ENCODE results near the gene ZNF709.

ZNF709 gene

DNA sequence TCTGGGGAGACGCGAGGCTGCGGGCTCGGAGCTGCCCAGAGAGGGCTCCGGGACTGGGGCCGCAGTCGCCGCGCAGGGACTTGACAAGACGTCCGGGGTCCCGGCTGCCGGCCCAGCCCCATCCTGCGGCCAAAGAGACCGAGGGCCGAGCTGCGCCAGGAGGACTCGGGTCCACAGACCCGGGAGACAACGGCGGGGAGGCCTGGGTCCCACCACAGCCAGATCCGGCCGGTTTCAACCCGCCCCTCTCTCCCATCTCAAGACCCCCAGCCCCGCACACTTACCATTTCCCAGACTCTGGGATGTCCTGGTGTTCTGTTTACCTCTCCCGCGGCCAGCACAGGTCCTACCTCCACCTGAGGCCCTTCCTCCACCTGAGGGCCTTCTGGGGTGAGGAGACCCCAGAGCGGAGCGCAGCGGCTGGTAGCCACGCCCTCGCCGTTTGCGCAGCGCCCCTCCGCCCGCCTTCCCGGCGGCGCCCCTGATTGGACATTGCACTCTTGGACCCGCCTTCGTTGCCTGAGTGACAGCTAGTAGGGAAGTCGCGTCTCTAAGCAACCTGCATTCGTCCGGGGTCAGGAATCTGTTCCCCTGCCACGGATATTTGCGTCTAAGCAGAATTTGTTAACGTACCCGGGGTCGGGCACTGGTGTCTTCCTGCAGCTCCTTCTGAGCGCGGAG lies at the start of gene ZNF709:
ZNF709 (minus strand) TSS at position 446 of the 681 bp plus-strand sequence; CDS start at position 287, 159 bp downstream.
- TF ChIP-seq, protein P1, sequence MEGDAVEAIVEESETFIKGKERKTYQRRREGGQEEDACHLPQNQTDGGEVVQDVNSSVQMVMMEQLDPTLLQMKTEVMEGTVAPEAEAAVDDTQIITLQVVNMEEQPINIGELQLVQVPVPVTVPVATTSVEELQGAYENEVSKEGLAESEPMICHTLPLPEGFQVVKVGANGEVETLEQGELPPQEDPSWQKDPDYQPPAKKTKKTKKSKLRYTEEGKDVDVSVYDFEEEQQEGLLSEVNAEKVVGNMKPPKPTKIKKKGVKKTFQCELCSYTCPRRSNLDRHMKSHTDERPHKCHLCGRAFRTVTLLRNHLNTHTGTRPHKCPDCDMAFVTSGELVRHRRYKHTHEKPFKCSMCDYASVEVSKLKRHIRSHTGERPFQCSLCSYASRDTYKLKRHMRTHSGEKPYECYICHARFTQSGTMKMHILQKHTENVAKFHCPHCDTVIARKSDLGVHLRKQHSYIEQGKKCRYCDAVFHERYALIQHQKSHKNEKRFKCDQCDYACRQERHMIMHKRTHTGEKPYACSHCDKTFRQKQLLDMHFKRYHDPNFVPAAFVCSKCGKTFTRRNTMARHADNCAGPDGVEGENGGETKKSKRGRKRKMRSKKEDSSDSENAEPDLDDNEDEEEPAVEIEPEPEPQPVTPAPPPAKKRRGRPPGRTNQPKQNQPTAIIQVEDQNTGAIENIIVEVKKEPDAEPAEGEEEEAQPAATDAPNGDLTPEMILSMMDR (IDR thresholded peaks at IDR 0.05; ENCODE audit: low read depth, low read length, missing control alignments): no peak
- in situ Hi-C loops (cut with HindIII; ENCODE audit: low sequenced_read_pairs): no loop called here

DNA sequence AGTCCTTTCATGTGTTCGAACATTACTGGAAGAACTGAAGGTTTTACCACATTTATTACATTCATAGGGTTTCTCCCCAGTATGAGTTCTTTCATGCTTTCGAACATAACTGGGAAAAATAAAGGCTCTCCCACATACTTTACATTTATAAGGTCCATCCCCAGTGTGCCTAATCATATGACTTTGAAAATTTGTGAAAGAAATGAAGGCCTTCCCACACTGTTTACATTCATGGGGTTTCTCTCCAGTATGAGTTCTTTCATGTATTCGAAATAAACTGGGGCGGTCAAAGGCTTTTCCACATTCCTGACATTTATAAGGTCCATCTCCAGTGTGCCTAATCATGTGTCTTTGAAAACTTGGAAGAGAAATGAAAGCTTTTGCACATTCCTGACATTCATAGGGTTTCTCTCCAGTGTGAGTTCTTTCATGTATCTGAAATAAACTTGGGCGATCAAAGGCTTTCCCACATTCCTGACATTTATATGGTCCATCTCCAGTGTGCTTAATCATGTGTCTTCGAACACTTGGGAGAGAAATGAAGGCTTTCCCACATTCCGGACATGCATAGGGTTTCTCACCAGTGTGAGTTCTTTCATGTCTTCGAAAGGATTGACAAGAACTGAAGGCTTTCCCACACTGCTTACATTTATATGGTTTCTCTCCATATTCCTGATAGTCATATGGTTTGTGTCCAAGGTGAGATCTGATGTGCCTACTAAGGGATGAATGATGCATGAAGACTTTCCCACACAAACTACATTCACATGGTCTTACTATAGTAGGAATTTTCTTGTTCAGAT lies 42.6 kb upstream of the ZNF709 start:
- in situ Hi-C loops (cut with HindIII; ENCODE audit: low sequenced_read_pairs): no loop called here
- TF ChIP-seq, protein P1 (IDR thresholded peaks at IDR 0.05; ENCODE audit: low read depth, low read length, missing control alignments): no peak

More for the DNA sequence above, at the start of gene ZNF709:
- DNase-seq (ENCODE audit: low read depth): peak; percentile 57
- peak within 1 kb of the TSS; percentile 93 for H3K4me3 ChIP-seq (ENCODE audit: low read depth, low read length)

DNA sequence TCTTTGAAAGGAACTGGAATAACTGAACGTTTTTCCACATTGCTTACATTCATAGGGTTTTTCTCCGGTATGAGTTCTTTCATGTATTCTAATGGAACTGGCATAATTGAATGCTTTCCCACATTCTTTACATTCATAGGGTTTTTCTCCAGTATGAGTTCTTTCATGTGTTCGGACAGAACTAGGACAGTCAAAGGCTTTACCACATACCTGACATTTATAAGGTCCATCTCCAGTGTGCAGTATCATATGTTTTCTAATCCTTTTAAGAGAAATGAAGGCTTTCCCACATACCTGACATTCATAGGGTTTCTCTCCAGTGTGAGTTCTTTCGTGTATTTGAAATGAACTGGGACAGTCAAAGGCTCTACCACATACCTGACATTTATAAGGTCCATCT lies 41.9 kb upstream of the ZNF709 start:
- TF ChIP-seq, protein P1 (IDR thresholded peaks at IDR 0.05; ENCODE audit: low read depth, low read length, missing control alignments): no peak
- DNase-seq (ENCODE audit: low read depth): no peak
- no peak overlapping the region for H3K4me3 ChIP-seq (ENCODE audit: low read depth, low read length)
- in situ Hi-C loops (cut with HindIII; ENCODE audit: low sequenced_read_pairs): no loop called here

More for the DNA sequence above, 42.6 kb upstream of the ZNF709 start:
- no peak overlapping the region for H3K4me3 ChIP-seq (ENCODE audit: low read depth, low read length)
- no peak for DNase-seq (ENCODE audit: low read depth)

DNA sequence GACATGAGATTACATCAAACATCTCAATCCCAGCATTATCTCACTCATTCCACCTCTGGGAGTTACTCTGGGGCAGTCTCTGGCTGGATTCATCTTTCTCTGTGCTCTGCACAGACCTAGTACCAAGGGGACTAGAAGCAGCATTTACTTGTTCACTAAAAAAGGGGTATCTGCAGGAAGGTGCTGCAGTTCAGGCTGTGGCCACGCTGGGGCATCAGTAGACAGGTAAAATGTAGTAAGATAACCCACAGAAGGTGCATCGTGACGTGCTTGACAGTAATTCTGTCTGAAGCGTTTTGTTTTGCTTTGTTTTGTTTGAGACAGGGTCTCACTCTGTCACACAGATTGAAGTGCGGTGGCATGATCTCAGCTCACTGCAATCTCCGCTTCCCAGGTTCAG lies 37.4 kb upstream of the ZNF709 start:
- in situ Hi-C loops (cut with HindIII; ENCODE audit: low sequenced_read_pairs): no loop called here
- DNase-seq (ENCODE audit: low read depth): no peak
- TF ChIP-seq, protein P1 (IDR thresholded peaks at IDR 0.05; ENCODE audit: low read depth, low read length, missing control alignments): no peak
- H3K4me3 ChIP-seq (ENCODE audit: low read depth, low read length): no peak overlapping the region

DNA sequence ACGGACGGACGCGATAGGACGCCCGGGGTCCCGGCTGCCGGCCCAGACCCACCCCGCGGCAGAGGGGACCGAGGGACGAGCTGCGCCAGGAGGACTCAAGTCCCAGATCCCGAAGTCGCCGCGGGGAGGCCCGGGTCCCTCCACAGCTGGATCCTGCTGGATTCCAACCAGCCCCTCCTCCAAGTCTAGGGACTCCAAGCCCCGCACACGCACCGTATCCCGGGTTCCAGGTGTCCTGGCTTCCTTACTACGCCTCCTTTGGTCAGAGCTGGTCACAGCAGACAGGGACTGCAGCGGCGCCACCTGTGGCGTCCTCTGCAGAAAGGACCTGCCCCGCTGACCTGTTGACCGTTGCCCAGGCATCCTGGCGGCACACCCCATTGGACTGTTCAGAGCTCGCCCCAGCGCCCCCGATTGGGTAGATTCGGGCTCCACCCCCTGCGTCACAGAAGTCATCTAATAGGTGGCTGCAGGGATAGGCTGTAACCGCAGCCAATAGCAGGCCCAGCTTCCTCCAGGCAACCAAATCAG lies 29.0 kb upstream of the ZNF709 start:
- in situ Hi-C loops (cut with HindIII; ENCODE audit: low sequenced_read_pairs): no loop called here
- DNase-seq (ENCODE audit: low read depth): no peak
- H3K4me3 ChIP-seq (ENCODE audit: low read depth, low read length): no peak overlapping the region
- TF ChIP-seq, protein P1 (IDR thresholded peaks at IDR 0.05; ENCODE audit: low read depth, low read length, missing control alignments): no peak

DNA sequence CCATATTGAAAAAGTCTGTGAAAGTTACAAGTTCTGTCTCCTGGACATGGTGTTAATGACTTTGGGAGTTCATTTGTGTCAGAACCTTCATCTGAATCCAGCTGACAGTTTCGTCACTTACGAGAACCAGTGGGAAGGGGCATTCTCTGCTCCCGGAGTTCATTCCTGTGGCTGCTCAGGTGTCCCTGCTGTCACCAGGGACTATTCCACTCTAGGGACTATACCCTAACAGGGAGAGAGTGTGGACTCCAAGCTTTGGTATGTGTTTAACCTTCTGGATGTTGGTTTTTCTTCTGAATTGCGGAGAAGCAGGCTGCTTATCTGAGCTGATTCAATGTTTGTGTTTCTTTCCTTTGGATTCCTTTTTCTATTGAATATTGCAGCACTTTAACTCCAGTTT lies 12.4 kb upstream of the ZNF709 start:
- no peak overlapping the region for H3K4me3 ChIP-seq (ENCODE audit: low read depth, low read length)
- no peak for DNase-seq (ENCODE audit: low read depth)
- TF ChIP-seq, protein P1 (IDR thresholded peaks at IDR 0.05; ENCODE audit: low read depth, low read length, missing control alignments): no peak
- in situ Hi-C loops (cut with HindIII; ENCODE audit: low sequenced_read_pairs): no loop called here
